ENCODE data around the gene ZNF579. TPM values are rescaled to one million over a fixed set of nuclear protein-coding genes. Genes with fewer than 3 reads are reported as not detected.

The ZNF579 gene
- total RNA-seq, 1 donor from 2014 or later = 58.0 TPM

- no peak for FAIRE-seq
- no peak overlapping the region for H3K27ac Mint-ChIP-seq (ENCODE audit: unreplicated experiment)
- H3K36me3 ChIP-seq (ENCODE audit: insufficient read depth, low read length) = no peaks in the 10 kb centered on the region
- H4K20me1 ChIP-seq (ENCODE audit: insufficient read depth, low read length) = no peaks in the 10 kb centered on the region
- no peaks in the 10 kb centered on the region for H3K9me3 Mint-ChIP-seq (ENCODE audit: unreplicated experiment)
- no peaks in the 10 kb centered on the region for H3K9me3 ChIP-seq (ENCODE audit: insufficient read depth, low read depth, low read length)
- H3K4me1 ChIP-seq (ENCODE audit: insufficient read depth, low read length) = peaks cover 26% of the 10 kb centered on the region
- H3K4me3 ChIP-seq (ENCODE audit: insufficient read depth, low read depth, low read length) = no peak overlapping the region
- H3K4me1 Mint-ChIP-seq (ENCODE audit: low read depth, unreplicated experiment) = peaks cover 16% of the 10 kb centered on the region
- H3K27me3 Mint-ChIP-seq (ENCODE audit: low read depth, unreplicated experiment) = peaks cover 3% of the 10 kb centered on the region
- H3K36me3 Mint-ChIP-seq (ENCODE audit: low read depth, unreplicated experiment) = peaks cover 2% of the 10 kb centered on the region
- H3K9ac ChIP-seq (ENCODE audit: low read length) = peak overlapping the region; percentile 17
- no peak overlapping the region for H2AFZ ChIP-seq (ENCODE audit: low read depth, low read length)
- DNase-seq (ENCODE audit: low read depth) = peak; percentile 82
- peak overlapping the region; percentile 62 for H3K4me2 ChIP-seq (ENCODE audit: low read length)
- H3K27me3 ChIP-seq (ENCODE audit: insufficient read depth, low read length) = no peaks in the 10 kb centered on the region
- H3K4me3 Mint-ChIP-seq (ENCODE audit: unreplicated experiment) = no peak overlapping the region
- TF ChIP-seq EZH2 (IDR thresholded peaks at IDR 0.05; ENCODE audit: insufficient read depth, low read length) (no peak), CTCF (IDR thresholded peaks at IDR 0.05; ENCODE audit: insufficient read depth, low read depth, low read length) (no peak)
- H3K27ac ChIP-seq (ENCODE audit: low read depth, low read length) = peak overlapping the region; percentile 40
- H3K79me2 ChIP-seq (ENCODE audit: insufficient read depth, low read length) = no peaks in the 10 kb centered on the region
These were observed 33.6 kb downstream of the ZNF579 start for GRCh38 chr19:55546822-55547614.

- H4K20me1 ChIP-seq (ENCODE audit: insufficient read depth, low read length) = no peaks in the 10 kb centered on the region
- no peak for FAIRE-seq
- no peak for DNase-seq (ENCODE audit: low read depth)
- H3K36me3 Mint-ChIP-seq (ENCODE audit: low read depth, unreplicated experiment) = peaks cover 2% of the 10 kb centered on the region
- no peak overlapping the region for H2AFZ ChIP-seq (ENCODE audit: low read depth, low read length)
- H3K27ac ChIP-seq (ENCODE audit: low read depth, low read length) = no peak overlapping the region
- peaks cover 3% of the 10 kb centered on the region for H3K27me3 Mint-ChIP-seq (ENCODE audit: low read depth, unreplicated experiment)
- H3K27me3 ChIP-seq (ENCODE audit: insufficient read depth, low read length) = no peaks in the 10 kb centered on the region
- TF ChIP-seq EZH2 (IDR thresholded peaks at IDR 0.05; ENCODE audit: insufficient read depth, low read length) = no peak
- TF ChIP-seq CTCF (IDR thresholded peaks at IDR 0.05; ENCODE audit: insufficient read depth, low read depth, low read length) = no peak
- H3K4me3 ChIP-seq (ENCODE audit: insufficient read depth, low read depth, low read length) = no peak overlapping the region
- no peaks in the 10 kb centered on the region for H3K9me3 ChIP-seq (ENCODE audit: insufficient read depth, low read depth, low read length)
- no peak overlapping the region for H3K4me3 Mint-ChIP-seq (ENCODE audit: unreplicated experiment)
- no peaks in the 10 kb centered on the region for H3K79me2 ChIP-seq (ENCODE audit: insufficient read depth, low read length)
- peaks cover 26% of the 10 kb centered on the region for H3K4me1 ChIP-seq (ENCODE audit: insufficient read depth, low read length)
- peaks cover 2% of the 10 kb centered on the region for H3K9me3 Mint-ChIP-seq (ENCODE audit: unreplicated experiment)
- no peak overlapping the region for H3K9ac ChIP-seq (ENCODE audit: low read length)
- H3K27ac Mint-ChIP-seq (ENCODE audit: unreplicated experiment) = peak overlapping the region; percentile 47
- peaks cover 16% of the 10 kb centered on the region for H3K4me1 Mint-ChIP-seq (ENCODE audit: low read depth, unreplicated experiment)
- H3K4me2 ChIP-seq (ENCODE audit: low read length) = no peak overlapping the region
- no peaks in the 10 kb centered on the region for H3K36me3 ChIP-seq (ENCODE audit: insufficient read depth, low read length)
These were observed 34.6 kb downstream of the ZNF579 start for GRCh38 chr19:55546011-55546410.

DNA sequence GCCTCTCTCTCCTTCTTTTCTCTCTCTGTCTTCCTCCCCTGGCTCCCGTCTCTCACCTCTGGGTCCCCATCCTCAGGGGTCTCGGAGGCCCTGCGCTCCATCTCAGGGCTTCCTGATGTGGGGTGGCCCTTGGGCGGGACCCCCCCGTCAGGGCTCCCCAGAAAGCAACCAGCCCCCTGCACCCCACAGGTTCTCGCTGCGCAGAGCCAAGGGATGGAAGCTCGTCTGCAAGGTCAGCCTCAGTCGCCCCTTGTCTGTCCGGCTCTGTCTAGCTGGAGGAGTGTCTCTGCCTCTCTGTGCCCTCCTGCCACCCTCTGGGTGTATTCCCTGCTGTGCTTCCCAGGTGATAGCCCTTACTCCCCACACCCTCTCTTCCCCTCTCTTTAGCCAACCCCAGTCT is 35.2 kb downstream of the ZNF579 start, which contains the start of gene SBK3:
Gene SBK3 (minus strand): TSS at position 101 of the 400 bp plus-strand sequence. CDS start 0 bp downstream, at position 101.
- no peak for TF ChIP-seq CTCF (IDR thresholded peaks at IDR 0.05; ENCODE audit: insufficient read depth, low read depth, low read length)
- TF ChIP-seq EZH2 (IDR thresholded peaks at IDR 0.05; ENCODE audit: insufficient read depth, low read length) = no peak
- no peak within 1 kb of the TSS for H3K4me2 ChIP-seq (ENCODE audit: low read length)
- peak within 1 kb of the TSS; percentile 47 for H3K27ac Mint-ChIP-seq (ENCODE audit: unreplicated experiment)
- H3K79me2 ChIP-seq (ENCODE audit: insufficient read depth, low read length) = no peaks in the 10 kb centered on the region
- H3K9me3 Mint-ChIP-seq (ENCODE audit: unreplicated experiment) = peaks cover 2% of the 10 kb centered on the region
- H3K36me3 ChIP-seq (ENCODE audit: insufficient read depth, low read length) = no peaks in the 10 kb centered on the region
- H3K9me3 ChIP-seq (ENCODE audit: insufficient read depth, low read depth, low read length) = no peaks in the 10 kb centered on the region
- peaks cover 21% of the 10 kb centered on the region for H3K4me1 ChIP-seq (ENCODE audit: insufficient read depth, low read length)
- no peak within 1 kb of the TSS for H3K27ac ChIP-seq (ENCODE audit: low read depth, low read length)
- peaks cover 2% of the 10 kb centered on the region for H3K36me3 Mint-ChIP-seq (ENCODE audit: low read depth, unreplicated experiment)
- H3K4me1 Mint-ChIP-seq (ENCODE audit: low read depth, unreplicated experiment) = peaks cover 15% of the 10 kb centered on the region
- no peaks in the 10 kb centered on the region for H3K27me3 ChIP-seq (ENCODE audit: insufficient read depth, low read length)
- FAIRE-seq = no peak
- H3K4me3 Mint-ChIP-seq (ENCODE audit: unreplicated experiment) = peak within 1 kb of the TSS; percentile 54
- peaks cover 3% of the 10 kb centered on the region for H3K27me3 Mint-ChIP-seq (ENCODE audit: low read depth, unreplicated experiment)
- no peak for DNase-seq (ENCODE audit: low read depth)
- no peak within 1 kb of the TSS for H2AFZ ChIP-seq (ENCODE audit: low read depth, low read length)
- H4K20me1 ChIP-seq (ENCODE audit: insufficient read depth, low read length) = no peaks in the 10 kb centered on the region
- H3K4me3 ChIP-seq (ENCODE audit: insufficient read depth, low read depth, low read length) = no peak within 1 kb of the TSS
- no peak within 1 kb of the TSS for H3K9ac ChIP-seq (ENCODE audit: low read length)

Measured in astrocyte (in vitro differentiated cells and primary cell).